Brain pericyte (primary cell): ENCODE data around the gene MPP7.
"Not testable (repeated sequence)": the region's sequence is repeated elsewhere in the genome, so short reads cannot be mapped to it uniquely, and the experiment has no call there.

ENCODE experiments used
- DNase-seq: peaks from one replicate; pipeline ENCODE4 v3.0.0-alpha.2; 2012; ENCODE audit warnings: low read depth, low spot score

Gene MPP7

DNA sequence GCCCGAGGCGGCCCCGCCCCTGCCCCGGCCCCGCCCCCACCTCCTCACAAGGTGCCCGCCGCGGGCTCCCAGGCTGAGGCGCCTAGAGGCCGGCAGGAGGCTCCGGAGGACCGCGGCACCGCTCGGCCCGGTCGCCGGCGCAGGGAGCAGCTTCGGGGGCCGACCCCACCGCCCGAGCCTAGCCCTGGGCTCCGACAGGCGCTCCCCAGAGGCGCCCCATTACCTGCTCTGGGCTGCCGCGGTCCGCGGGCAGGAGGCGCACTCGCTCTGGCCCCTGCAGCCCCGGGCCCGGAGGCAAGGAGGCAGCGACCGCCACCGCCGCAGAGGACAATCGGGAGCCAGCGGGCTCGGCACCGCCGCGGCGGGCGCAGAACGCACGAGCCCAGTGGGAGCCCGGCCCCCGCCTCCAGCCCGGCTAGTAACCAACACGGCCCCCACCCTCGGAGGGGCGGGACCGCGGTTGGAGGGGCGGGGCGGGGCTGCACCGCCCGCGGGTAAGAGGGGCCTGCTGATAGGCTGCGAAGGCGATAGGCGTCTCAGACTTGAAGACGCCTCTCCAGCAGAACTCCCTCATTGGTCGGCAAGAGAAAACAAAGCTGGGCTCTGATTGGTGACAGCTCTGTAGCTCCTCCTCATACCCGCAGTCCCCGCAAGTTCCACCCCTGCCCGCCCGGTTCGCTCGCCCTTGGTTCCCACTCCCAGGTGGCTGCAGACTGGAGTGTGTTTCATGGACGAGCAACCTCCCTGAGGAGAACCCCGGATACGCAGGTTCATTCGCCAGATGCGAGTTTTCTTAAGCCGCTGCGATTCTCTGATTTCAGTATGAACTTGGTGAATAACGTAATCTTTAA, at the start of gene MPP7:
MPP7 (minus strand) TSS at position 427 of the 851 bp plus-strand sequence. CDS start 64,460 bp downstream, outside the sequence.
- peak; percentile 89 for DNase-seq

- no peak for DNase-seq
These were observed 47.0 kb upstream of the MPP7 start for GRCh38 chr10:28349892-28350291.

GRCh38 chr10:28343987-28344895, 41.4 kb upstream of the MPP7 start:
- DNase-seq = no peak

- DNase-seq = no peak
These were observed 40.4 kb upstream of the MPP7 start for GRCh38 chr10:28343252-28343651.

- not testable (repeated sequence) for DNase-seq
These were observed 38.8 kb upstream of the MPP7 start for GRCh38 chr10:28341679-28342078.

DNA sequence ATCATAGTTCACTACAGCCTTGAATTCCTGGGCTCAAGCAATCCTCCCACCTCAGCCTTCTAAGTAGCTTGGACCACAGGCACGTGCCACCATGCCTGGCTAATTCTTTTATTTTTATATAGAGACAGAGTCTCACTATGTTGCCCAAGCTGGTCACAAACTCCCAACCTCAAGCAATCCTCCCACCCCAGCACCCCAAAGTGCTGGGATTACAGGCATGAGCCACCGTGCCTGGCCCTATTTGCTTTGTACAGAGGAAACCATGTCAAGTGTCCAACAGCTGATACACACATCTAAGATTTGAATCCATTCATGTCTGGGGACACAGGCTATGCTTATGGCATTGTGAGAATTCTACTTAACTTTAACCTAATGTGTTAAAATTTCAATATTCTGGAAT, 29.9 kb upstream of the MPP7 start:
- no peak for DNase-seq

GRCh38 chr10:28331841-28332240, 29.0 kb upstream of the MPP7 start:
- peak; percentile 72 for DNase-seq

DNA sequence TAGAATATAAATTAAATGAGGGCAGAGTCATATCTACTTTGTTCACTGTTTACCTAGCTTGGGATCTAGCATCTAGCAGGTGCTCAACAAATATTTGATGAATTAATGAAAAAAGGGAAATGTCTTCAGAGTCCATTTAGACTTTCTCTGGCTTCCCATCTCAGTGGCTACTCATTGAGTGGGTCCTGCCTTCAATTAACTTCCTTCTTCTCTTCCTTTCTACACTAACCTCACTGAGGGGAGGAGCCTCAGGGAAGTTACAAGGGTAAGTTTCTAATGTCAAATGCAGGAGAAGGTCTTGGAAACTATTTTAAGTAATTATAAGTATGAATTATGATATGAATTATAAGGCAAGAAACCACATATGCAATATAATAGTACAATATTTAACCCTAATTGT, 28.2 kb upstream of the MPP7 start:
- DNase-seq = no peak

- DNase-seq = no peak
These were observed 25.5 kb upstream of the MPP7 start for GRCh38 chr10:28328346-28328745.

DNA sequence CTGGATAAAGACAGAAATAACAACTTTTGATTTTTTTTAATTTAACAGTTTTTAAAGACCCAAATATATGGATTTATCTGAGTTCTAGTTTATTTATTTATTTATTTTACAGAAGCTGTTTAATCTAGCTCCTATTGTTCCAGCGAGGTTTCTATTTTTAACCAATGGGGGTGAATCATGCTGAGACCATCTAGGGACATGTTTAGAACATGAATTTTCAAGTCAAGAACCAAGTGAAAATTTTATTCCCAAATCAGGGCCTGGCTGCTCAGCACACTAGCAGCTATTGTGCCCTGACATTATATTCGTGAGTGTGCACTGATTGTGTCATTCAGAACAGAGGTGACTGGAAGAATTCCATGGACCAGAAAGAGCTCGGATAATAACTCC, 24.6 kb upstream of the MPP7 start:
- DNase-seq = no peak

DNA sequence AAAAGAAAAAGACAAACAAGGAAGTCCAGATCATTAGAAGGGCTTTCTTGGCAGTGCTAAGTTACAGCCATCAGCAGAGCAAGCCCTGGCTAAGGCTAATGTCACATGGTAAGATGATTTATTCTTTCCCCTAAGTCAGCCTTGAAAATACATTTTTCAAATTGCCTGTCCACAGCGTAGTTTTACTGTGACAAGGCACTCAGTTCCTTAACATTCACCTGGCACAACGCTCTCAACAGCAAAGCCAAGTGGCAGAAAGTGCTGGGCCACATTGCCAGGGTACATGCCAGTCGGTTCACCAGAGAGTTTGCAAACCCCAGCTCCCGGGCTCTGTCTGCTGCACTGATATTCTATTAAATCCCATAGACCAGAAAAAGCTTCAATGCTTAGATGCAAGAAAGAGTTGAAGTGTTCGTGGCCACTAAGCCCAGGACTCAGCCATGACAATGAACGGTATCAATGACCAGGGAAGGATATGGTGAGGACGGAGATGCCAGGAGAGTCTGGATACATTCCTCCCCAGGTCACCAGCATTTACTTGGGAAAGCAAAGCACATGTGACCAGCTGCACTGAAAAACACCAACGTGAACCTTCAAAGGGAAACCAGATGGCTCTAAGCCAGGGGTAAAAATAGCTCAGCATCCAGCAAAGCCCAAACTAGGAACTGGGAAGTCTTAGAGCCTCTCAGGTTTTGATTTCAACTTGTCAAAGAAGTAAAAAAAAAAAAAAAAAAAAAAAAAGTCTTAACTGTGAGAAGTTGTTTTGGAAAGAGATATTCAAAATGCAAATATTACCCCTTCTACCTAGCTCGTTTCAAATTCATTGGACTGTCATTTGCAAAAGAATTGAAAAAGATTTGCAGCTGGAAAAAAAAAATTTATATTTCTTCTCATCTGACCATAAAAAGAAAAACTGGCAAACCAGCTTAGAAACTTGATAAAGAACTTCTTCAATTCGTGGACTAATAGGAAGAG, 23.9 kb upstream of the MPP7 start:
- DNase-seq = peak; percentile 25

DNA sequence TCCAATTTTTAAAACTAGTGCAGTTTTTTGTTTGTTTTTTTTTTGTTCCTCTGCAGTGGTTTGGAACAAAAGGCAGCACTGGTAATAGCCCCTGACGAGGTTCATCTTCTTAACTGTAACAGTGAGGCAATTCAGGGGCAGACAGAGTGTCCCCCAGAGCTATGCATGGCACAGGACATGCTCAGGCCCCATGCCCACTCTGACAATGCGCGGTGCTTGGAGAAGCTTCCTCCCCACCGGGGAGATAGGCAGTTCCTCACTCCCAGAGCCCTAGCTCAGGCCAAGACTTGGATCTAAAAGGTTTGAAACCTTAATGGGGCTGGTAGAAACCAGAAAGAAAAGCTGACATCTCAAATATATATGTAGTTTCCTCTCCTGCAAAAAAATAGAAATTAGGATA, 17.9 kb upstream of the MPP7 start:
- DNase-seq = no peak

DNA sequence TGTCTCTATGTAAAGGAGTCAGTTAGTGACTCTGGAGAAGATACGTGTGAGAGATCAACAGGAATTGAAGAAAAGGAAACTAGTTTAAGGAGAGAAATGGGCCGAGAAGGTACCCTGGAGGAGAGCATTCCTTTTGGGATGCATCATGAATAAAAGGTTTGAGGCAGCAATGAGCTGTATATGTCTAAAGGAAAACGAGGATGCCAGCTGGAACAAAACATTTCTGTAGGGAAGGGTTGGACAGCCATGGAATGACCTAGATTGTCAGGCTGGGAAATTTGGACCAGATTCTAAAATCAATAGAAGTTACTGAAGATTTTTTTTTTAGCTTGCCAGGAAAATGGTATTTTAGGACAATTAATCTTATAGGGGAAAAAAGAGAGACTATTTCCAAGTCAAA, 17.2 kb upstream of the MPP7 start:
- no peak for DNase-seq

GRCh38 chr10:28319061-28319460, 16.2 kb upstream of the MPP7 start:
- not testable (repeated sequence) for DNase-seq

GRCh38 chr10:28318626-28319025, 15.8 kb upstream of the MPP7 start:
- no peak for DNase-seq

DNA sequence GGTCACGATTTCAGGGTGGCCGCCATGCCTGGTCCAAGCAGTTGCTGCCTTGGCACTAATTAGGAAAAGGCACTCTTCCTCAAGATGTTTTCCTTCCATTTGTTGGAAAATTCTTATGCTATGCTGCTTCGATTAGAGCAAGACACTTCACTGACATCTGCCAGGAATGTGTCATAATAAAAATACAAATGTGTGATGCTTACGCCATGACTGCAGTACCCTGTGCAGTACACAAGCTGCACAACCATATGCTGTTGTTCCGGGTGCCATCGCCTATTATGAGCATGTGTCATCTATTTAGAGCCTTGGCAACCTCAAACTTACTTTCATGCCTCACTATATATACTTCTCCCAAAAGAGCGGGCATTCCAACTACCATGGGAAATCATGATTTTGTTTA, 14.9 kb upstream of the MPP7 start:
- no peak for DNase-seq

GRCh38 chr10:28316696-28317095, 13.8 kb upstream of the MPP7 start:
- DNase-seq = no peak

- DNase-seq = no peak
These were observed 12.3 kb upstream of the MPP7 start for GRCh38 chr10:28315140-28315539.

- no peak for DNase-seq
These were observed 11.3 kb upstream of the MPP7 start for GRCh38 chr10:28314211-28314610.

- DNase-seq = no peak
These were observed 9.7 kb upstream of the MPP7 start for GRCh38 chr10:28312572-28312971.

- no peak for DNase-seq
These were observed 8.2 kb upstream of the MPP7 start for GRCh38 chr10:28311104-28311503.
